ENCODE measurements around the gene SCFD2. TPM values are rescaled to one million over a fixed set of nuclear protein-coding genes. Genes with fewer than 3 reads are reported as not detected.

SCFD2 gene
- polyA plus RNA-seq, 1 of the 3 experiments (the other 2 are of a cell fraction): 14.1 TPM

GRCh38 chr4:53103481-53103880 is 262.4 kb downstream of the SCFD2 start:
- ChIA-PET CTCF (no interaction called here), POLR2A (no interaction called here)
- Histone ChIP-seq H3K36me3 (replicated peaks in 1 of 2; ENCODE audit: control insufficient read depth in 1 of 2, insufficient read depth in 2 of 2, low read length in 1 of 2) (no peaks in the 10 kb centered on the region), H3K4me1 (ENCODE audit: control insufficient read depth in 1 of 2, insufficient read depth in 2 of 2, low read depth in 1 of 2, low read length in 1 of 2) (no peaks in the 10 kb centered on the region; a peak in 2 of 4 replicates), H3K27me3 (ENCODE audit: insufficient read depth) (no peaks in the 10 kb centered on the region), H3K4me2 (no peak overlapping the region), H3K9me2 (no peaks in the 10 kb centered on the region), H3K27ac (ENCODE audit: low read depth in 2 of 2, low read length in 1 of 2) (no peak overlapping the region), H4K20me1 (ENCODE audit: insufficient read depth) (no peaks in the 10 kb centered on the region), H2AFZ (ENCODE audit: low read depth) (no peak overlapping the region), H3K9ac (no peak overlapping the region), H3K79me2 (ENCODE audit: insufficient read depth) (no peaks in the 10 kb centered on the region), H3F3A (replicated peaks; ENCODE audit: insufficient read depth) (peaks cover 20% of the 10 kb centered on the region), H3K9me3 (no peaks in the 10 kb centered on the region), H3K4me3 (ENCODE audit: low read depth in 2 of 2, low read length in 1 of 2) (no peak overlapping the region)
- no peak for DNase-seq
- 91% methylated on average over 1 of the region's 1 CpG for WGBS (ENCODE audit: low lambda C conversion rate)
- TF ChIP-seq MAX (IDR thresholded peaks at IDR 0.05; ENCODE audit: low read depth): no peak
- TF ChIP-seq FOXJ3 (CRISPR knock-in tag; IDR thresholded peaks at IDR 0.05): no peak
- no peak for TF ChIP-seq EZH2phosphoT487 (IDR thresholded peaks at IDR 0.05; ENCODE audit: borderline replicate concordance, low read depth)
- no peak for TF ChIP-seq CHD2 (IDR thresholded peaks at IDR 0.05; ENCODE audit: low read length, partially characterized antibody)

GRCh38 chr4:53101191-53101581 is 264.7 kb downstream of the SCFD2 start:
- peak overlapping the region; percentile 76 to 80 for H3K27ac ChIP-seq (ENCODE audit: low read depth in 2 of 2, low read length in 1 of 2)
- peaks cover 20% of the 10 kb centered on the region for H3F3A ChIP-seq (replicated peaks; ENCODE audit: insufficient read depth)
- DNase-seq: no peak
- H4K20me1 ChIP-seq (ENCODE audit: insufficient read depth): no peaks in the 10 kb centered on the region
- ChIA-PET CTCF (no interaction called here), POLR2A (no interaction called here)
- H3K4me3 ChIP-seq (ENCODE audit: low read depth in 2 of 2, low read length in 1 of 2): peak overlapping the region in 1 of 2 experiments; percentile 28; a peak in 2 of 4 replicates
- peak overlapping the region; percentile 54; the same call in 1 of the 2 replicates for H3K9ac ChIP-seq
- H3K79me2 ChIP-seq (ENCODE audit: insufficient read depth): no peaks in the 10 kb centered on the region
- H3K36me3 ChIP-seq (replicated peaks in 1 of 2; ENCODE audit: control insufficient read depth in 1 of 2, insufficient read depth in 2 of 2, low read length in 1 of 2): no peaks in the 10 kb centered on the region
- H3K4me1 ChIP-seq (ENCODE audit: control insufficient read depth in 1 of 2, insufficient read depth in 2 of 2, low read depth in 1 of 2, low read length in 1 of 2): no peaks in the 10 kb centered on the region; a peak in 2 of 4 replicates
- peak overlapping the region; percentile 54 for H2AFZ ChIP-seq (ENCODE audit: low read depth)
- no peaks in the 10 kb centered on the region for H3K9me2 ChIP-seq
- H3K27me3 ChIP-seq (ENCODE audit: insufficient read depth): no peaks in the 10 kb centered on the region
- H3K4me2 ChIP-seq: peak overlapping the region; percentile 66
- no peaks in the 10 kb centered on the region for H3K9me3 ChIP-seq
- TF ChIP-seq MXI1 (IDR thresholded peaks at IDR 0.05; ENCODE audit: low read depth, low read length) (no peak), TCF12 (IDR thresholded peaks at IDR 0.05) (peak; percentile 64), NRF1 (IDR thresholded peaks at IDR 0.05; ENCODE audit: low read depth, low read length) (no peak), RAD21 (IDR thresholded peaks at IDR 0.05; ENCODE audit: low read length) (no peak), GATA2 (CRISPR knock-in tag; IDR thresholded peaks at IDR 0.05) (no peak), MEF2A (IDR thresholded peaks at IDR 0.05; ENCODE audit: borderline replicate concordance, low read depth) (no peak), ELF1 (IDR thresholded peaks at IDR 0.05) (no peak), TEAD4 (IDR thresholded peaks at IDR 0.05; ENCODE audit: borderline replicate concordance, insufficient read depth) (peak; percentile 58; the same call in 1 of the 2 replicates), YY1 (IDR thresholded peaks at IDR 0.05; ENCODE audit: low read depth) (no peak), ZBTB33 (IDR thresholded peaks at IDR 0.05; ENCODE audit: borderline replicate concordance, low read depth) (no peak), JUND (IDR thresholded peaks at IDR 0.05) (peak; percentile 85), GABPA (IDR thresholded peaks at IDR 0.05; ENCODE audit: low read depth) (no peak), RFX5 (IDR thresholded peaks at IDR 0.05; ENCODE audit: low read length) (no peak), NFIC (IDR thresholded peaks at IDR 0.05; ENCODE audit: borderline replicate concordance) (peak; percentile 37; the same call in 1 of the 2 replicates), SMC3 (IDR thresholded peaks at IDR 0.05; ENCODE audit: low read depth, low read length) (no peak), FOXM1 (IDR thresholded peaks at IDR 0.05; ENCODE audit: low read depth) (peak; percentile 11; the same call in 1 of the 2 replicates), USF2 (IDR thresholded peaks at IDR 0.05; ENCODE audit: borderline replicate concordance, low read depth, low read length) (no peak), TAF1 (IDR thresholded peaks at IDR 0.05; ENCODE audit: borderline replicate concordance, low read depth, low read length) (no peak), SIN3A (IDR thresholded peaks at IDR 0.05; ENCODE audit: borderline replicate concordance, low read depth, low read length) (no peak), RCOR1 (IDR thresholded peaks at IDR 0.05; ENCODE audit: low read length) (no peak), POLR2AphosphoS5 (IDR thresholded peaks at IDR 0.05; ENCODE audit: low read depth, low read length) (no peak), EZH2phosphoT487 (IDR thresholded peaks at IDR 0.05; ENCODE audit: borderline replicate concordance, low read depth) (no peak)
- TF ChIP-seq, protein P1, sequence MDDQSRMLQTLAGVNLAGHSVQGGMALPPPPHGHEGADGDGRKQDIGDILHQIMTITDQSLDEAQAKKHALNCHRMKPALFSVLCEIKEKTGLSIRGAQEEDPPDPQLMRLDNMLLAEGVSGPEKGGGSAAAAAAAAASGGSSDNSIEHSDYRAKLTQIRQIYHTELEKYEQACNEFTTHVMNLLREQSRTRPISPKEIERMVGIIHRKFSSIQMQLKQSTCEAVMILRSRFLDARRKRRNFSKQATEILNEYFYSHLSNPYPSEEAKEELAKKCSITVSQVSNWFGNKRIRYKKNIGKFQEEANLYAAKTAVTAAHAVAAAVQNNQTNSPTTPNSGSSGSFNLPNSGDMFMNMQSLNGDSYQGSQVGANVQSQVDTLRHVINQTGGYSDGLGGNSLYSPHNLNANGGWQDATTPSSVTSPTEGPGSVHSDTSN (IDR thresholded peaks at IDR 0.05): peak; percentile 30
- TF ChIP-seq, protein P2, sequence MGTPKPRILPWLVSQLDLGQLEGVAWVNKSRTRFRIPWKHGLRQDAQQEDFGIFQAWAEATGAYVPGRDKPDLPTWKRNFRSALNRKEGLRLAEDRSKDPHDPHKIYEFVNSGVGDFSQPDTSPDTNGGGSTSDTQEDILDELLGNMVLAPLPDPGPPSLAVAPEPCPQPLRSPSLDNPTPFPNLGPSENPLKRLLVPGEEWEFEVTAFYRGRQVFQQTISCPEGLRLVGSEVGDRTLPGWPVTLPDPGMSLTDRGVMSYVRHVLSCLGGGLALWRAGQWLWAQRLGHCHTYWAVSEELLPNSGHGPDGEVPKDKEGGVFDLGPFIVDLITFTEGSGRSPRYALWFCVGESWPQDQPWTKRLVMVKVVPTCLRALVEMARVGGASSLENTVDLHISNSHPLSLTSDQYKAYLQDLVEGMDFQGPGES (IDR thresholded peaks at IDR 0.05; ENCODE audit: low read depth, low read length): no peak
